Endothelial cell of umbilical vein (primary cell): ENCODE measurements around the gene SPTLC1.
"Not testable (repeated sequence)": the region's sequence is repeated elsewhere in the genome, so short reads cannot be mapped to it uniquely, and the experiment has no call there.

Experiments used
- CTCF ChIP-seq, 2 donors: IDR thresholded peaks; 1 replicate in 1 of 2; 2 replicates in 1 of 2; pipeline ENCODE4 v1.5.1; 2011; ENCODE audit warnings: low read length in 2 of 2, mild to moderate bottlenecking in 2 of 2, moderate library complexity in 2 of 2, control low read depth in 1 of 2, inconsistent platforms in 1 of 2, low read depth in 1 of 2; ENCODE audit not compliant: insufficient read depth in 1 of 2; ENCODE audit errors: extremely low read depth in 1 of 2
- EZH2 ChIP-seq: IDR thresholded peaks from 2 replicates; pipeline ENCODE4 v1.6.1; 2012; ENCODE audit warnings: borderline replicate concordance, low read depth, mild to moderate bottlenecking, moderate library complexity, low read length, inconsistent platforms; ENCODE audit not compliant: severe bottlenecking
- FOS ChIP-seq: IDR thresholded peaks from 2 replicates; pipeline ENCODE4 v1.6.1; 2011; ENCODE audit warnings: mild to moderate bottlenecking, low read length, moderate library complexity, borderline replicate concordance; ENCODE audit not compliant: insufficient read depth
- JUN ChIP-seq: IDR thresholded peaks from 2 replicates; pipeline ENCODE4 v1.6.1; 2011; ENCODE audit warnings: borderline replicate concordance, low read depth; ENCODE audit not compliant: insufficient read length, insufficient read depth
- POLR2A ChIP-seq: IDR thresholded peaks from 2 replicates; pipeline ENCODE4 v1.6.1; 2012; ENCODE audit warnings: low read depth, mild to moderate bottlenecking, control low read depth, low read length
- POLR2AphosphoS5 ChIP-seq: IDR thresholded peaks from 2 replicates; pipeline ENCODE4 v1.6.1; 2012; ENCODE audit warnings: low read depth, mild to moderate bottlenecking, control low read depth, low read length, moderate library complexity; ENCODE audit not compliant: insufficient read depth

- not testable (repeated sequence) for TF ChIP-seq CTCF (IDR thresholded peaks at IDR 0.05; ENCODE audit: extremely low read depth in 1 of 2, insufficient read depth in 1 of 2, low read depth in 1 of 2, low read length in 2 of 2); POLR2A; EZH2; POLR2AphosphoS5; JUN; FOS
Observed at GRCh38 chr9:92153466-92154415, 38.5 kb upstream of the SPTLC1 start.
